Endothelial cell of umbilical vein (primary cell): ENCODE measurements around the gene SST.

Experiments used
- EZH2 ChIP-seq: IDR thresholded peaks from 2 replicates; pipeline ENCODE4 v1.6.1; 2012; ENCODE audit warnings: borderline replicate concordance, low read depth, mild to moderate bottlenecking, moderate library complexity, low read length, inconsistent platforms; ENCODE audit not compliant: severe bottlenecking
- JUN ChIP-seq: IDR thresholded peaks from 2 replicates; pipeline ENCODE4 v1.6.1; 2011; ENCODE audit warnings: borderline replicate concordance, low read depth; ENCODE audit not compliant: insufficient read length, insufficient read depth
- POLR2A ChIP-seq: IDR thresholded peaks from 2 replicates; pipeline ENCODE4 v1.6.1; 2012; ENCODE audit warnings: low read depth, mild to moderate bottlenecking, control low read depth, low read length
- POLR2AphosphoS5 ChIP-seq: IDR thresholded peaks from 2 replicates; pipeline ENCODE4 v1.6.1; 2012; ENCODE audit warnings: low read depth, mild to moderate bottlenecking, control low read depth, low read length, moderate library complexity; ENCODE audit not compliant: insufficient read depth
- TF ChIP-seq, protein P1 (sequence below), 2 donors: IDR thresholded peaks; 1 replicate in 1 of 2; 2 replicates in 1 of 2; pipeline ENCODE4 v1.5.1; 2011; ENCODE audit warnings: low read length in 2 of 2, mild to moderate bottlenecking in 2 of 2, moderate library complexity in 2 of 2, control low read depth in 1 of 2, inconsistent platforms in 1 of 2, low read depth in 1 of 2; ENCODE audit not compliant: insufficient read depth in 1 of 2; ENCODE audit errors: extremely low read depth in 1 of 2
- TF ChIP-seq, protein P2 (sequence below): IDR thresholded peaks from 2 replicates; pipeline ENCODE4 v1.6.1; 2011; ENCODE audit not compliant: insufficient read depth, insufficient read length

DNA sequence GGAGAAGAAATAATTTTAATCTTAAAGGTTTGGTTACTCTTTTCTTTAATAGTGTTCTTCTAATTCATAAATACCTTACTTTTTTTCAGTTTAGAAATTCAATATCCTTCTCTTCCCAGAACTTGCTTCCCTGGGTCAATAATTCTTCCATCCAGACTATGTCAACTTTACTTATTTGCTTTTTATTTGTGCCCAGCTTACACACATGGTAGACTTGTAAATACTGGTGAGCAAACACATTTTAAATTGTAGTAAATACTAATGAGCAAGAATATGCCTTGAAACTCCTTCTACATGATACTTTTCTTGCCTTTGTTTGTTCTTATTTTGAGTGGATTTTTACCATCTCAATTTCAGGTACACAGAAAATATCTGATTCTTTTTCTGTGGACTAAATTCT, 33.7 kb downstream of the SST start:
- TF ChIP-seq POLR2A (no peak), EZH2 (no peak), POLR2AphosphoS5 (no peak), JUN (no peak)
- TF ChIP-seq, protein P1, sequence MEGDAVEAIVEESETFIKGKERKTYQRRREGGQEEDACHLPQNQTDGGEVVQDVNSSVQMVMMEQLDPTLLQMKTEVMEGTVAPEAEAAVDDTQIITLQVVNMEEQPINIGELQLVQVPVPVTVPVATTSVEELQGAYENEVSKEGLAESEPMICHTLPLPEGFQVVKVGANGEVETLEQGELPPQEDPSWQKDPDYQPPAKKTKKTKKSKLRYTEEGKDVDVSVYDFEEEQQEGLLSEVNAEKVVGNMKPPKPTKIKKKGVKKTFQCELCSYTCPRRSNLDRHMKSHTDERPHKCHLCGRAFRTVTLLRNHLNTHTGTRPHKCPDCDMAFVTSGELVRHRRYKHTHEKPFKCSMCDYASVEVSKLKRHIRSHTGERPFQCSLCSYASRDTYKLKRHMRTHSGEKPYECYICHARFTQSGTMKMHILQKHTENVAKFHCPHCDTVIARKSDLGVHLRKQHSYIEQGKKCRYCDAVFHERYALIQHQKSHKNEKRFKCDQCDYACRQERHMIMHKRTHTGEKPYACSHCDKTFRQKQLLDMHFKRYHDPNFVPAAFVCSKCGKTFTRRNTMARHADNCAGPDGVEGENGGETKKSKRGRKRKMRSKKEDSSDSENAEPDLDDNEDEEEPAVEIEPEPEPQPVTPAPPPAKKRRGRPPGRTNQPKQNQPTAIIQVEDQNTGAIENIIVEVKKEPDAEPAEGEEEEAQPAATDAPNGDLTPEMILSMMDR (IDR thresholded peaks at IDR 0.05; ENCODE audit: extremely low read depth in 1 of 2, insufficient read depth in 1 of 2, low read depth in 1 of 2, low read length in 2 of 2) = no peak
- TF ChIP-seq, protein P2, sequence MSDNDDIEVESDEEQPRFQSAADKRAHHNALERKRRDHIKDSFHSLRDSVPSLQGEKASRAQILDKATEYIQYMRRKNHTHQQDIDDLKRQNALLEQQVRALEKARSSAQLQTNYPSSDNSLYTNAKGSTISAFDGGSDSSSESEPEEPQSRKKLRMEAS = no peak
